HG03378 (cell line): ENCODE results near the gene CLINT1.

Source experiments
- ATAC-seq: cut with Tn5 transposase; IDR thresholded peaks from one replicate; pipeline ENCODE4 v1.9.1; 2021; ENCODE audit warnings: mild to moderate bottlenecking, moderate library complexity; ENCODE audit not compliant: unreplicated experiment

Gene CLINT1

DNA sequence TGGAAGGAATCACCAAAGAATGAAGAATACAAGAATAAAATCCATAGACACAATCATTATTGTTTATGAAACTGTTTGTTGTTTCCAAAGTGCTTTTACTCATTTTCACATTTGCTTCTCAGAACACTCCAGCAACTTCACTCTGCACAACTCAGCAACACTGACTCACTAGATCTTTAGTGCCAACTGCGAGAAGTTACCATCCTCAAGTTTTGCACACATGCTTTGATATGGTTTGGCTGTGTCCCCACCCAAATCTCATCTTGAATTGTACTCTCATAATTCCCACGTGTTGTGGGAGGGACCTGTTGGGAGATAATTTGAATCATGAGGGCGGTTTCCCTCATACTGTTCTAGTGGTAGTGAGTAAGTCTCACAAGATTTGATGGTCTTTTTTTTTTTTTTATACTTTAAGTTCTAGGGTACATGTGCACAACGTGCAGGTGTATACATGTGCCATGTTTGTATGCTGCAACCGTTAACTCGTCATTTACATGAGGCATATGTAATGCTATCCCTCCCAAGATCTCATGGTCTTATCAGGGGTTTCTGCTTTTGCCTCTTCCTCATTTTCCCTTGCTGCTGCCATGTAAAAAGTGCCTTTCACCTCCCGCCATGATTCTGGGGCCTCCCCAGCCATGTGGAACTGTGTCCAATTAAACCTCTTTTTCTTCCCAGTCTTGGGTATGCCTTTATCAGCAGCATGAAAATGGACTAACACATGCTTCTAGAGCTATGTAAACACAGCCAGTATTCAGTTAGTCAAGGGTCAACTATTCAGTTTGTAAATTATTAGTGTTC, 36.9 kb downstream of the CLINT1 start:
- ATAC-seq, result no peak

GRCh38 chr5:157821405-157821804, 37.5 kb downstream of the CLINT1 start:
- no peak for ATAC-seq

DNA sequence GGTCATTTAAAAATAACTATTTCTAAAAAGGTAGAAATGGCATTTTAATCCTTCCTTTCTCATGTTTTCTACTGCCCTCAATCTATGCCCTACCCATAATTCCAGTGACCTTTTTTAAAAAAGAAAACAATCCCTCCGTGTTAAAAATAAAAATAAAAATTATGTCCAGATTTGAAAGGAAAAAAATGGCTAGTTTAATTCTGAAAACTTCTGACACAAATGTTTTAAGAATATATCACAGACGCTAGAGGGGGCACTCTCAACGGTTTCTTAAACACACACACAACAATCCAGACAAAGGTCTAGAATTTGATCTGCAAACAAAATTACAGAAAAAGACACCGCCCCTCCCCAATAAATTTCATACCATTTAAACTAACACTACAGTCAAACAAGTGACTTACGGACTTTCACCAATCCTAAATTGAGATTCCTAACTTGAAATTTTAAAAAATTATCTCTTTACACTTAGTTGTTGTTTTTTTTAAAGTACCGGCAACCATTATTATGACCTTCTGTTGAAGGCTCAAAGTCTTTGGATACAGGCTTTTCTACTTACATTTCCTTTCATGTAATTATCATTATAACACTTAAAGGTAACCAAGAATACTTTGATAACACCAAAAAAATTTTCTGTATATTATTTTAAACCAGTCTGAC, 38.2 kb downstream of the CLINT1 start:
- no peak for ATAC-seq

GRCh38 chr5:157819502-157820115, 39.3 kb downstream of the CLINT1 start:
- ATAC-seq, result no peak

GRCh38 chr5:157818368-157818767, 40.6 kb downstream of the CLINT1 start:
- ATAC-seq, result no peak

GRCh38 chr5:157817928-157818327, 41.0 kb downstream of the CLINT1 start:
- ATAC-seq, result no peak

DNA sequence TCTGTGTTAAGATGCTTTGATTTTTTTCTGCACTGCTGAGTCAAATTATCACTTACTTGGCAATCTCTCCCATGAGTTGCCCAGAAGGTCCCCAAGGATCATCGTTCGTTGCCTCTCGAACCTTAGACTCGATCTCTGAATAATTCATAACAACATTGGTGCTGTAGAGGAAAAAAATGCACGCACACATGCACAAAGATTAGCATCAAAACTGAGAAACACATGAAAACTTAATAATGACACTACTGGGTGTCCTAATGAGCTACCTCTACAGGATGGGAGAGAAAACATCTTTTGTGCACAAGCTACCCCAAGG, 41.6 kb downstream of the CLINT1 start:
- ATAC-seq, result no peak

- no peak for ATAC-seq
Measured at GRCh38 chr5:157816682-157817386, 42.1 kb downstream of the CLINT1 start.

- ATAC-seq, result no peak
Measured at GRCh38 chr5:157812086-157812485, 46.9 kb downstream of the CLINT1 start.

GRCh38 chr5:157808043-157808442, 50.9 kb downstream of the CLINT1 start:
- ATAC-seq, result no peak

- ATAC-seq, result no peak
Measured at GRCh38 chr5:157802736-157803135, 56.2 kb downstream of the CLINT1 start.

DNA sequence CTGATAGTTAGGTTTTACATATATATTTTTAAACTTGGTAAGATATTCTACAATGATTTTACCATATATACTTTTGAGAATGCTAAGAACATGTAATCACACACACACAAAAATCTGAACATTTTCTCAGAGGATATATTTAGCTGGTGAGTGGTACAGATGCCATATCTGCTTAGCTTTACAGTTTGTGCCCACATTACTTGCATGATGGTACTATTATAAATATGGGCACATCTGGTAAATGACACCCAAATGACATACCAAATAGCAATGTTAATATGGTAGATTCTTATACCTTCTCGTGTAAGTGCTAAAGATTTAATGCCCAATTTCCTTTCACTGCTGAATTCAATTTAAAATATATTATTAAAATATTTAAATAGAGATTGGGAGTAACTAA, 58.8 kb downstream of the CLINT1 start:
- ATAC-seq, result no peak

- ATAC-seq, result no peak
Measured at GRCh38 chr5:157799578-157799977, 59.4 kb downstream of the CLINT1 start.

DNA sequence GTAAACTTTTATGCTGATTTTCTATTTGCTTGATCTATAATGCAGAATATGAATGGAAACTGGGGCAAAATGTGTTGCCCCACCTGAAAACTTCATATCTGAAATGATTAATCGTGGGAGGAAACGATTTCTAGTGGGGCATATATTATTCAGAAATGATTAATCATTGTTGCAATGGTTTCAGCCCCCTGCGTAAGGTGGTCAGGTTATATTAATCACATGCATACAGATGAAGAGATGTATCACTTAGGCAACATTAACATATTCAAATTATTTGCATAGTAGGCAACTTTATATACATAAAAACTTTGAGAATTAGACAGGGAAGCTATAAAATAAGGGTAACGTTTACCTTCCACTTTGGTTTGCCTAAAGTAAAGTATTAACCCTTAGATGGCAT, 65.6 kb downstream of the CLINT1 start:
- no peak for ATAC-seq

- no peak for ATAC-seq
Measured at GRCh38 chr5:157785801-157786200, 73.1 kb downstream of the CLINT1 start.

GRCh38 chr5:157779221-157779620, 79.7 kb downstream of the CLINT1 start:
- no peak for ATAC-seq

GRCh38 chr5:157778121-157778805, 80.7 kb downstream of the CLINT1 start:
- no peak for ATAC-seq

DNA sequence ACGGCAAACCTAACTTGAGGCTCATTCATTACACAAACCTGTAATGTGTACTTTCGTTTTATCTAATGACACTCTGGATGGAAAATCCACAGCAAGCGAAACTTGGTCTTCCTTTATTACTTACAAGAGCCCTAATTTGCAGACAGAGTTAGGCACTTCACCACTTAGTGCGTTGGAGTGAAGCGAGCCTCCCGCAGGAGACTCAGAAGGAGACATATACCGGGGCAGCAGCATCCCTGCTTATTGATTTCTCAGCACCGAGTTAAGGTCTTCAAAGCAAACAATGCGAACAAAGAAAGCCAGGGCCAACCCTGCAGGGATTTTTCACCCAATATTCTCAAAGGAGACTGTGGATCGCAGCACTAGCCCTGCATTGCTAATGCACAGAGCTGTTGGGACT, 86.8 kb downstream of the CLINT1 start:
- no peak for ATAC-seq

DNA sequence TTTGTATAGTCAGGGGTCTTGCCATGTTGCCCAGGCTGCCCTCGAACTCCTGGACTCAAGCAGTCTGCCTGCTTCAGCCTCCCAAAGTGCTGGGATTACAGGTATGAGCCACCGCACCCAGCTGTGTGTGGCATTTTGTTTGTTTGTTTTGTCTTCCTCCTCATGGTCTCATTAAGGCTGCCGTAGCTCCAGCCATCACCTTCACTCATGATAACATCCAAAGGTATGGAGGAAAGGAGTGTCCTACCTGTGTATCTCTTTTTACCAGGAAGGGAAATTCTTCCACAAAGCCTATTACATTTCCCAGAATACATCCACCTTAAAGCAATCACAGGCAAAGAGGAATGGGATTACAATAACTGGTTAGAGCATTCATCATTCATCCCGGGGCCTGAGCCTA, 88.3 kb downstream of the CLINT1 start:
- ATAC-seq, result no peak

DNA sequence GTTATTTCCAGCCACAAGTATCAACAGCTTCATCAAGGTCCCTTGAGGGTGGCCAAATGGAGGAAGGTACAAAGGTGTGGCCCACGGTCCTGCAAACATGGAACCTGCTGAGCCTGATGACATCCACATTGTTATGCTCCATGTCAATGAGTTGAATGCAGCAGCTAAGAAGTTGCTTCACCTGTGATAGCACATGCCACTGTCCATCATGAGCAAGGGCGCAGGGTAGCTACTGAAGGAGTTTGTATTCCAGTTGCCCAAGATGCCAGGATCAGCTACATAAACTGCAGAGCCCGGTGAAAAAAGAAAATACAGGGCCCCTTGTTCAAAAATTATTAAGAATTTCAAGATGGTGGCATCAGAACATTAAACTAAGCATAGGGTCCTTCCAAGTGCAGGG, 91.3 kb downstream of the CLINT1 start:
- ATAC-seq, result no peak

GRCh38 chr5:157766902-157767301, 92.0 kb downstream of the CLINT1 start:
- no peak for ATAC-seq
